Fibroblast of lung (primary cell): Measurements from ENCODE around the gene PDE9A. TPM values are rescaled to one million over a fixed set of nuclear protein-coding genes. Genes with fewer than 3 reads are reported as not detected.

ENCODE experiments used
- DNase-seq, 2 donors: peaks; one replicate each; pipeline versions ENCODE4 v3.0.0 to v3.0.0-alpha.2; 2010; ENCODE audit warnings: low read depth in 2 of 2
- H2AFZ ChIP-seq: 2 replicates; pipeline ENCODE4 v1.5.1; 2012; ENCODE audit warnings: low read length, control low read depth, inconsistent platforms
- H3K27ac ChIP-seq: 2 replicates; pipeline ENCODE4 v1.5.1; 2011; ENCODE audit warnings: low read length, control low read depth; ENCODE audit not compliant: insufficient read depth
- H3K27me3 ChIP-seq: 2 replicates; pipeline ENCODE4 v1.5.1; 2011; ENCODE audit warnings: mild to moderate bottlenecking, low read length; ENCODE audit not compliant: control insufficient read depth, insufficient read depth
- H3K36me3 ChIP-seq: 2 replicates; pipeline ENCODE4 v1.5.1; 2011; ENCODE audit warnings: low read length; ENCODE audit not compliant: control insufficient read depth, insufficient read depth
- H3K4me1 ChIP-seq: 2 replicates; pipeline ENCODE4 v1.5.1; 2011; ENCODE audit warnings: low read length; ENCODE audit not compliant: control insufficient read depth, insufficient read depth; ENCODE audit errors: extremely low read depth
- H3K4me2 ChIP-seq: 2 replicates; pipeline ENCODE4 v1.5.1; 2011; ENCODE audit warnings: low read length, control low read depth; ENCODE audit not compliant: insufficient read depth; ENCODE audit errors: extremely low read depth
- H3K4me3 ChIP-seq, 4 experiments: fragments of 200-600 bp in 1 of 4; sonication (generic) in 1 of 4; replicated peaks in 1 of 4; 2 replicates each; pipeline ENCODE4 v1.5.1; 2011 to 2016; ENCODE audit warnings: low read length in 4 of 4, low read depth in 3 of 4, mild to moderate bottlenecking in 3 of 4, control low read depth in 2 of 4, inconsistent platforms in 1 of 4, mixed read lengths in 1 of 4; ENCODE audit not compliant: insufficient read depth in 1 of 4; ENCODE audit errors: control extremely low read depth in 1 of 4
- H3K79me2 ChIP-seq: 2 replicates; pipeline ENCODE4 v1.5.1; 2012; ENCODE audit warnings: mild to moderate bottlenecking, low read length, inconsistent platforms; ENCODE audit not compliant: control insufficient read depth, insufficient read depth
- H3K9ac ChIP-seq: 2 replicates; pipeline ENCODE4 v1.5.1; 2011; ENCODE audit warnings: mild to moderate bottlenecking, low read length, control low read depth; ENCODE audit not compliant: insufficient read depth
- H3K9me3 ChIP-seq: 2 replicates; pipeline ENCODE4 v1.5.1; 2012; ENCODE audit warnings: low read depth, low read length; ENCODE audit not compliant: control insufficient read depth, insufficient read depth
- H4K20me1 ChIP-seq: 2 replicates; pipeline ENCODE4 v1.5.1; 2011; ENCODE audit warnings: low read length; ENCODE audit not compliant: control insufficient read depth, insufficient read depth; ENCODE audit errors: extremely low read depth
- EZH2 ChIP-seq: IDR thresholded peaks from 2 replicates; pipeline ENCODE4 v1.5.1; 2012; ENCODE audit warnings: low read length, control low read depth, mild to moderate bottlenecking; ENCODE audit errors: missing control alignments
- polyA plus RNA-seq, 2 donors: library from polyadenylated mRNA; depleted of rRNA in 1 of 2; stranded (reverse) in 1 of 2; unstranded in 1 of 2; fragments of >200 nt; gene quantifications; 2 replicates each; pipeline ENCODE4 v1.2.1, GENCODE V29; 2011 to 2012; ENCODE audit warnings: missing spikeins in 1 of 2
- total RNA-seq: library from RNA; depleted of rRNA; stranded (reverse); fragments of >200 nt; gene quantifications from 2 replicates; pipeline ENCODE4 v1.2.1, GENCODE V29; 2014
- TF ChIP-seq, protein P1 (sequence below), 2 donors: IDR thresholded peaks in 1 of 2; conservative IDR thresholded peaks in 1 of 2; 1 replicate in 1 of 2; 2 replicates in 1 of 2; pipeline ENCODE4 v1.5.1; 2011 to 2012; ENCODE audit warnings: low read length in 2 of 2, control low read depth in 1 of 2, inconsistent platforms in 1 of 2, low read depth in 1 of 2, mild to moderate bottlenecking in 1 of 2

The PDE9A gene
- total and polyA plus RNA-seq, 2 donors (not counting 1 experiment from before 2014, with no cell fraction given), result 1.8 to 4.4 TPM

DNA sequence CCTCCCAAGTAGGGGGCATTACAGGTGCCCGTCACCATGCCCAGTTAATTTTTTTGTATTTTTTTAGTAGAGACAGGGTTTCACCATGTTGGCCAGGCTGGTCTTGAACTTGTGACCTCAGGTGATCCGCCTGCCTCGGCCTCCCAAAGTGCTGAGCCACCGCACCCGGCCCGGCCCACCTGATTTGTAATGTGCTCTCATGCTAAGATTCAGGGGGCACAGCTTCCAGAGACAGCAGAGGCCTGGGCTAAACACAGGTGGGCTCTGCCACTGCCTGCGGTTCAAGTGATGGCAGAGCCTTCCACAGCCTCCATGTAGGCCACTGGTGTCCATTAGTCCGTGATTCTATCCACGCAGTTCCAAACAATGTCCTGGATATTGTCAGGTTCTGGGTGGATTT is 98.4 kb downstream of the PDE9A start:
- no peaks in the 10 kb centered on the region for H3K9me3 ChIP-seq
- H3K4me1 ChIP-seq, result no peaks in the 10 kb centered on the region
- H3K36me3 ChIP-seq, result no peaks in the 10 kb centered on the region
- TF ChIP-seq, protein P1, sequence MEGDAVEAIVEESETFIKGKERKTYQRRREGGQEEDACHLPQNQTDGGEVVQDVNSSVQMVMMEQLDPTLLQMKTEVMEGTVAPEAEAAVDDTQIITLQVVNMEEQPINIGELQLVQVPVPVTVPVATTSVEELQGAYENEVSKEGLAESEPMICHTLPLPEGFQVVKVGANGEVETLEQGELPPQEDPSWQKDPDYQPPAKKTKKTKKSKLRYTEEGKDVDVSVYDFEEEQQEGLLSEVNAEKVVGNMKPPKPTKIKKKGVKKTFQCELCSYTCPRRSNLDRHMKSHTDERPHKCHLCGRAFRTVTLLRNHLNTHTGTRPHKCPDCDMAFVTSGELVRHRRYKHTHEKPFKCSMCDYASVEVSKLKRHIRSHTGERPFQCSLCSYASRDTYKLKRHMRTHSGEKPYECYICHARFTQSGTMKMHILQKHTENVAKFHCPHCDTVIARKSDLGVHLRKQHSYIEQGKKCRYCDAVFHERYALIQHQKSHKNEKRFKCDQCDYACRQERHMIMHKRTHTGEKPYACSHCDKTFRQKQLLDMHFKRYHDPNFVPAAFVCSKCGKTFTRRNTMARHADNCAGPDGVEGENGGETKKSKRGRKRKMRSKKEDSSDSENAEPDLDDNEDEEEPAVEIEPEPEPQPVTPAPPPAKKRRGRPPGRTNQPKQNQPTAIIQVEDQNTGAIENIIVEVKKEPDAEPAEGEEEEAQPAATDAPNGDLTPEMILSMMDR (conservative IDR thresholded peaks at IDR 0.05 in 1 of 2, IDR thresholded peaks at IDR 0.05 in 1 of 2; ENCODE audit: low read depth in 1 of 2, low read length in 2 of 2), result no peak
- no peak overlapping the region for H3K4me2 ChIP-seq
- H4K20me1 ChIP-seq, result no peaks in the 10 kb centered on the region
- H3K27ac ChIP-seq, result no peak overlapping the region
- no peak overlapping the region for H3K9ac ChIP-seq
- H3K79me2 ChIP-seq, result no peaks in the 10 kb centered on the region
- DNase-seq, result no peak
- no peaks in the 10 kb centered on the region for H3K27me3 ChIP-seq
- H3K4me3 ChIP-seq, result no peak overlapping the region
- H2AFZ ChIP-seq, result no peak overlapping the region

DNA sequence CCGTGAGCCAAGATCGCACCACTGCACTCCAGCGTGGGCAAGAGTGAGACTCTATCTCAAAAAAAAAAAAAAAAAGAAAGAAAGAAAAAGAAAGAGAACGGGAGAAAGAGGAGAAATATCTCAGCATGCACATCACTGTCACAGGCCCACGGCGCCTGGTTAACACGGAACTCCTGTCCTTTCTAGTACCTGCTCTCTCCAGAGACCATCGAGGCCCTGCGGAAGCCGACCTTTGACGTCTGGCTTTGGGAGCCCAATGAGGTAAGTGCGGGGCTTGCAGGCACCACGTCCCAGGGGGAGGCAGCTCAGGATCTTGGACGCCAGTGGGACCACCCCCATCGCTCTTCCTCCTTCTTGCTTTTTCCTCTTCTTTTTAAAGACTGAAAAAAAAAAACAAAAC is 100.4 kb downstream of the PDE9A start:
- Histone ChIP-seq H3K27ac (no peak overlapping the region), H3K9ac (no peak overlapping the region), H2AFZ (no peak overlapping the region), H3K4me2 (no peak overlapping the region), H3K36me3 (no peaks in the 10 kb centered on the region), H3K9me3 (no peaks in the 10 kb centered on the region), H3K27me3 (no peaks in the 10 kb centered on the region), H4K20me1 (no peaks in the 10 kb centered on the region), H3K4me3 (no peak overlapping the region), H3K79me2 (no peaks in the 10 kb centered on the region), H3K4me1 (no peaks in the 10 kb centered on the region)
- no peak for DNase-seq
- no peak for TF ChIP-seq EZH2
- TF ChIP-seq, protein P1 (conservative IDR thresholded peaks at IDR 0.05 in 1 of 2, IDR thresholded peaks at IDR 0.05 in 1 of 2; ENCODE audit: low read depth in 1 of 2, low read length in 2 of 2), result no peak

DNA sequence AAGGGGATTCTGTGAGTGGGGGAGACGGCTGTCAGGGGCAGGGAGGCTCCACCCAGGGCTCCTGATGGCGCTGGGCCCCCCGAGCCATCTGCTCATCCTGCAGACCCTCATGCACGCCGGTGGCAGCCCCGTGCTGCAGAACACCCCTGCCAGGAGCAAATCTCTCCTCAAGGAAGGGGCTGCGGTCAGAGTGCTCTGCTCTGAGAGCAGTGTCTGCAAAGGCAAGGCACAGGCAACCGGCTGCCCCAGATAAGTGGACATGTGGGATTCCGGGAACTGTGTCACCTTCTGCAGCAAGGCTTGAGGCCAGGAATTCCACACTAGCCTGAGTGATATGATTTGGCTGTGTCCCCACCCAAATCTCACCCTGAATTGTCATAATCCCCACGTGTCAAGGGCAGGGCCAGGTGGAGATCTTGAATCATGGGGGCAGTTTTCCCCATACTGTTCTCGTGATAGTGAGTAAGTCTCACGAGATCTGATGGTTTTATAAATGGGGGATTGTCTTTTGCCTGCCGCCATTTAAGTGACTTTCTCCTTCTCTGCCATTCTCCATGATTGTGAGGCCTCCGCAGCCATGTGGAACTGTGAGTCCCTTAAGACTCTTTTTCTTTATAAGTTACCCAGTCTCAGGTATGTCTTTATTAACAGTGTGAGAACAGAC is 101.0 kb downstream of the PDE9A start:
- Histone ChIP-seq H3K36me3 (no peaks in the 10 kb centered on the region), H3K4me2 (no peak overlapping the region), H3K27ac (no peak overlapping the region), H3K9me3 (no peaks in the 10 kb centered on the region), H3K9ac (no peak overlapping the region), H4K20me1 (no peaks in the 10 kb centered on the region), H2AFZ (no peak overlapping the region), H3K4me1 (no peaks in the 10 kb centered on the region), H3K27me3 (no peaks in the 10 kb centered on the region), H3K4me3 (no peak overlapping the region), H3K79me2 (no peaks in the 10 kb centered on the region)
- no peak for TF ChIP-seq EZH2
- TF ChIP-seq, protein P1 (conservative IDR thresholded peaks at IDR 0.05 in 1 of 2, IDR thresholded peaks at IDR 0.05 in 1 of 2; ENCODE audit: low read depth in 1 of 2, low read length in 2 of 2), result no peak
- no peak for DNase-seq
